OCI-LY1 (cell line): ENCODE measurements around the gene PPP1R12B.
"Not testable (repeated sequence)": the region's sequence is repeated elsewhere in the genome, so short reads cannot be mapped to it uniquely, and the experiment has no call there.

Experiments used
- H2AFZ ChIP-seq: fragments of 200-600 bp; sonication (generic), shearing (Covaris generic); 2 replicates; pipeline ENCODE4 v1.6.0; 2014; ENCODE audit warnings: antibody characterized with exemption, mild to moderate bottlenecking, low read length
- H3F3A ChIP-seq: fragments of 200-600 bp; sonication (generic), shearing (Covaris generic); 2 replicates; pipeline ENCODE4 v1.6.0; 2014; ENCODE audit warnings: mild to moderate bottlenecking, antibody characterized with exemption, low read length, moderate library complexity; ENCODE audit not compliant: insufficient read depth
- H3K27ac ChIP-seq: fragments of 200-600 bp; sonication (generic); 2 replicates; pipeline ENCODE4 v1.5.1; 2014; ENCODE audit warnings: low read length, mixed run types, mild to moderate bottlenecking, low read depth; ENCODE audit not compliant: poor library complexity, severe bottlenecking
- H3K27me3 ChIP-seq: fragments of 200-600 bp; sonication (generic); 2 replicates; pipeline ENCODE4 v1.6.0; 2014; ENCODE audit warnings: antibody characterized with exemption, mild to moderate bottlenecking, low read length, moderate library complexity; ENCODE audit not compliant: insufficient read depth
- H3K36me3 ChIP-seq: fragments of 200-600 bp; sonication (generic); 2 replicates; pipeline ENCODE4 v1.6.1; 2014; ENCODE audit warnings: mild to moderate bottlenecking, antibody characterized with exemption, low read length, moderate library complexity, mixed read lengths; ENCODE audit not compliant: insufficient read depth
- H3K4me1 ChIP-seq: fragments of 200-600 bp; sonication (generic); 2 replicates; pipeline ENCODE4 v1.5.1; 2014; ENCODE audit warnings: mild to moderate bottlenecking, low read length, moderate library complexity; ENCODE audit not compliant: insufficient read depth, severe bottlenecking
- H3K4me2 ChIP-seq: fragments of 200-600 bp; sonication (generic), shearing (Covaris generic); 2 replicates; pipeline ENCODE4 v1.6.1; 2014; ENCODE audit warnings: low read length
- H3K4me3 ChIP-seq: fragments of 200-600 bp; sonication (generic); 2 replicates; pipeline ENCODE4 v1.5.1; 2014; ENCODE audit warnings: low read length, low read depth, mild to moderate bottlenecking, mixed read lengths; ENCODE audit not compliant: poor library complexity, severe bottlenecking
- H3K79me2 ChIP-seq: fragments of 200-600 bp; shearing (Covaris generic); 2 replicates; pipeline ENCODE4 v1.6.1; 2016; ENCODE audit warnings: mixed run types, low read length, mixed read lengths; ENCODE audit not compliant: insufficient read depth
- H3K9ac ChIP-seq: fragments of 200-600 bp; sonication (generic), shearing (Covaris generic); 2 replicates; pipeline ENCODE4 v1.6.1; 2014; ENCODE audit warnings: mild to moderate bottlenecking, low read length, mixed read lengths
- H3K9me2 ChIP-seq: fragments of 200-600 bp; sonication (generic), shearing (Covaris generic); 2 replicates; pipeline ENCODE4 v1.6.1; 2014; ENCODE audit warnings: low read depth, mild to moderate bottlenecking, low read length, mixed read lengths
- H3K9me3 ChIP-seq: fragments of 200-600 bp; shearing (Covaris generic); 2 replicates; pipeline ENCODE4 v1.6.1; 2014; ENCODE audit warnings: low read length, mixed read lengths
- H4K20me1 ChIP-seq: fragments of 200-600 bp; sonication (generic), shearing (Covaris generic); 2 replicates; pipeline ENCODE4 v1.6.0; 2016; ENCODE audit warnings: mild to moderate bottlenecking, low read length; ENCODE audit not compliant: insufficient read depth
- EZH2 ChIP-seq: fragments of 200-600 bp; sonication (generic), shearing (Covaris generic); IDR thresholded peaks from 2 replicates; pipeline ENCODE4 v1.8.0; 2017; ENCODE audit warnings: borderline replicate concordance, mixed run types, mild to moderate bottlenecking, antibody characterized with exemption, low read length, moderate library complexity, mixed read lengths
- TF ChIP-seq, protein P1 (sequence below): fragments of 200-600 bp; sonication (generic), shearing (Covaris generic); IDR thresholded peaks from 2 replicates; pipeline ENCODE4 v1.5.1; 2017; ENCODE audit warnings: mild to moderate bottlenecking, antibody characterized with exemption, low read length, moderate library complexity, mixed read lengths

Gene PPP1R12B

DNA sequence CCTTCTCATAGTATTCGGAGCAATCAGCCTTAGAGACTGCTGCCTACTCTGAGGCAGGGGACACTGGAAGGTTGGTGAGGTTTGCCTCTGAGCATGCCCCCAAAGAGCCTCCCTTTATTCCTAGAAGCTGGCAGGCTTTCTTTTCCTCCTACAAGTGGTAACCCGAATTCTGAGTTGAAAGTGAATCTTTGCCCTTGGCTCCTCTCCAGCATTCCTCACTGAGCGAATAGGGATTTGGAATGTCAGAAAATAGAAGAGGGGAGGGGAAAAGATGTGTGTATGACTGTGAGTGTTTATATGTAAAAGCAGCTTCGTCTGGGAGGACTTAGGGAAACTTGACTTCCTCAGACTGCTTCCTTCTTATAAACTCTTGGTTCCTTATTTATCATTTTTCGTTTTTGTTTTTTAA, 190.7 kb downstream of the PPP1R12B start:
- H3K4me3 ChIP-seq, H3K27ac ChIP-seq, H3F3A ChIP-seq, H2AFZ ChIP-seq, H3K36me3 ChIP-seq, H3K79me2 ChIP-seq, H3K4me2 ChIP-seq, H3K9me2 ChIP-seq, H4K20me1 ChIP-seq, H3K4me1 ChIP-seq, H3K9ac ChIP-seq, H3K9me3 ChIP-seq, H3K27me3 ChIP-seq: not testable (repeated sequence)

GRCh38 chr1:202539583-202539982, 191.1 kb downstream of the PPP1R12B start:
- H3K9me2 ChIP-seq, H3K4me1 ChIP-seq, H4K20me1 ChIP-seq, H3K79me2 ChIP-seq, H3F3A ChIP-seq, H3K27me3 ChIP-seq, H3K9ac ChIP-seq, H3K4me3 ChIP-seq, H3K4me2 ChIP-seq, H3K27ac ChIP-seq, H3K36me3 ChIP-seq, H2AFZ ChIP-seq, H3K9me3 ChIP-seq: not testable (repeated sequence)

GRCh38 chr1:202540014-202540413, 191.5 kb downstream of the PPP1R12B start:
- no peak overlapping the region for H3K27ac ChIP-seq

GRCh38 chr1:202540448-202540847, 191.9 kb downstream of the PPP1R12B start:
- Histone ChIP-seq H2AFZ (no peak overlapping the region), H3K9ac (no peak overlapping the region), H3K79me2 (no peaks in the 10 kb centered on the region), H3K9me3 (no peaks in the 10 kb centered on the region), H3K4me2 (no peak overlapping the region), H4K20me1 (no peaks in the 10 kb centered on the region), H3K4me3 (no peak overlapping the region), H3K9me2 (no peaks in the 10 kb centered on the region), H3K36me3 (no peaks in the 10 kb centered on the region), H3K4me1 (no peaks in the 10 kb centered on the region), H3F3A (no peaks in the 10 kb centered on the region), H3K27ac (no peak overlapping the region), H3K27me3 (no peaks in the 10 kb centered on the region)
- TF ChIP-seq EZH2 = no peak
- TF ChIP-seq, protein P1, sequence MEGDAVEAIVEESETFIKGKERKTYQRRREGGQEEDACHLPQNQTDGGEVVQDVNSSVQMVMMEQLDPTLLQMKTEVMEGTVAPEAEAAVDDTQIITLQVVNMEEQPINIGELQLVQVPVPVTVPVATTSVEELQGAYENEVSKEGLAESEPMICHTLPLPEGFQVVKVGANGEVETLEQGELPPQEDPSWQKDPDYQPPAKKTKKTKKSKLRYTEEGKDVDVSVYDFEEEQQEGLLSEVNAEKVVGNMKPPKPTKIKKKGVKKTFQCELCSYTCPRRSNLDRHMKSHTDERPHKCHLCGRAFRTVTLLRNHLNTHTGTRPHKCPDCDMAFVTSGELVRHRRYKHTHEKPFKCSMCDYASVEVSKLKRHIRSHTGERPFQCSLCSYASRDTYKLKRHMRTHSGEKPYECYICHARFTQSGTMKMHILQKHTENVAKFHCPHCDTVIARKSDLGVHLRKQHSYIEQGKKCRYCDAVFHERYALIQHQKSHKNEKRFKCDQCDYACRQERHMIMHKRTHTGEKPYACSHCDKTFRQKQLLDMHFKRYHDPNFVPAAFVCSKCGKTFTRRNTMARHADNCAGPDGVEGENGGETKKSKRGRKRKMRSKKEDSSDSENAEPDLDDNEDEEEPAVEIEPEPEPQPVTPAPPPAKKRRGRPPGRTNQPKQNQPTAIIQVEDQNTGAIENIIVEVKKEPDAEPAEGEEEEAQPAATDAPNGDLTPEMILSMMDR = no peak

More at GRCh38 chr1:202540014-202540413, 191.5 kb downstream of the PPP1R12B start:
- Histone ChIP-seq H3K9ac (no peak overlapping the region), H3K9me3 (no peaks in the 10 kb centered on the region), H3K4me3 (no peak overlapping the region), H3K4me2 (no peak overlapping the region), H3K27me3 (no peaks in the 10 kb centered on the region), H3F3A (no peaks in the 10 kb centered on the region), H3K36me3 (no peaks in the 10 kb centered on the region), H2AFZ (no peak overlapping the region), H3K9me2 (no peaks in the 10 kb centered on the region), H3K4me1 (no peaks in the 10 kb centered on the region), H4K20me1 (no peaks in the 10 kb centered on the region), H3K79me2 (no peaks in the 10 kb centered on the region)
- TF ChIP-seq, protein P1 = no peak
- no peak for TF ChIP-seq EZH2

GRCh38 chr1:202540858-202541257, 192.4 kb downstream of the PPP1R12B start:
- not testable (repeated sequence) for H3K27ac ChIP-seq, H3K4me3 ChIP-seq, H2AFZ ChIP-seq, H3K27me3 ChIP-seq, H3K79me2 ChIP-seq, H3K4me1 ChIP-seq, H3K9ac ChIP-seq, H3K9me2 ChIP-seq, H3K4me2 ChIP-seq, H3K36me3 ChIP-seq, H3K9me3 ChIP-seq, H4K20me1 ChIP-seq, H3F3A ChIP-seq

GRCh38 chr1:202542415-202542814, 193.9 kb downstream of the PPP1R12B start:
- H3F3A ChIP-seq, H3K27ac ChIP-seq, H2AFZ ChIP-seq, H3K4me3 ChIP-seq, H4K20me1 ChIP-seq, H3K4me2 ChIP-seq, H3K36me3 ChIP-seq, H3K9me3 ChIP-seq, H3K9ac ChIP-seq, H3K27me3 ChIP-seq, H3K9me2 ChIP-seq, H3K79me2 ChIP-seq, H3K4me1 ChIP-seq: not testable (repeated sequence)
